H9 (cell line): ENCODE measurements around the gene C20orf96. TPM values are rescaled to one million over a fixed set of nuclear protein-coding genes. Genes with fewer than 3 reads are reported as not detected.

ENCODE experiments used
- DNase-seq: peaks from one replicate; pipeline ENCODE4 v3.0.0-alpha.2; 2017
- H2AFZ ChIP-seq: one replicate; pipeline ENCODE4 v1.6.1; 2013; ENCODE audit warnings: mild to moderate bottlenecking, low read length, control low read depth, moderate library complexity
- H2AK5ac ChIP-seq: 2 replicates; pipeline ENCODE4 v1.6.1; 2013; ENCODE audit warnings: low read length, control low read depth, mixed read lengths; ENCODE audit not compliant: insufficient read length
- H2BK120ac ChIP-seq: one replicate; pipeline ENCODE4 v1.6.1; 2013; ENCODE audit warnings: low read depth, mild to moderate bottlenecking, low read length, control low read depth, inconsistent platforms; ENCODE audit not compliant: poor library complexity, severe bottlenecking
- H2BK12ac ChIP-seq: 2 replicates; pipeline ENCODE4 v1.6.1; 2013; ENCODE audit warnings: low read length, control low read depth, mixed read lengths, low read depth; ENCODE audit not compliant: insufficient read length
- H2BK15ac ChIP-seq: 2 replicates; pipeline ENCODE4 v1.6.1; 2013; ENCODE audit warnings: low read depth, low read length, control low read depth
- H2BK20ac ChIP-seq: one replicate; pipeline ENCODE4 v1.6.1; 2013; ENCODE audit warnings: low read depth, mild to moderate bottlenecking, low read length, control low read depth, inconsistent platforms; ENCODE audit not compliant: poor library complexity, severe bottlenecking
- H2BK5ac ChIP-seq: 2 replicates; pipeline ENCODE4 v1.6.1; 2013; ENCODE audit warnings: low read length, control low read depth, mixed read lengths; ENCODE audit not compliant: insufficient read length
- H3K14ac ChIP-seq: 2 replicates; pipeline ENCODE4 v1.6.1; 2013; ENCODE audit warnings: low read length, control low read depth; ENCODE audit not compliant: insufficient read depth
- H3K18ac ChIP-seq: 2 replicates; pipeline ENCODE4 v1.6.1; 2013; ENCODE audit warnings: low read depth, mild to moderate bottlenecking, mixed read lengths, low read length, control low read depth; ENCODE audit not compliant: insufficient read length
- H3K23ac ChIP-seq: 2 replicates; pipeline ENCODE4 v1.6.1; 2013; ENCODE audit warnings: low read length, control low read depth, mixed read lengths, low read depth; ENCODE audit not compliant: insufficient read length
- H3K23me2 ChIP-seq: 2 replicates; pipeline ENCODE4 v1.6.1; 2013; ENCODE audit warnings: low read depth, mild to moderate bottlenecking, mixed read lengths, low read length, control low read depth; ENCODE audit not compliant: insufficient read length, poor library complexity, severe bottlenecking
- H3K27ac ChIP-seq: 2 replicates; pipeline ENCODE4 v1.5.1; 2013; ENCODE audit warnings: low read length, control low read depth, mixed read lengths, low read depth; ENCODE audit not compliant: insufficient read length
- H3K27me3 ChIP-seq: 2 replicates; pipeline ENCODE4 v1.6.1; 2013; ENCODE audit warnings: low read length, control low read depth, inconsistent platforms; ENCODE audit not compliant: insufficient read depth
- H3K4ac ChIP-seq: 2 replicates; pipeline ENCODE4 v1.6.1; 2013; ENCODE audit warnings: low read depth, mild to moderate bottlenecking, control low read depth, inconsistent platforms, low read length, moderate library complexity
- H3K4me1 ChIP-seq: 2 replicates; pipeline ENCODE4 v1.6.1; 2013; ENCODE audit warnings: low read length, control low read depth, inconsistent platforms; ENCODE audit not compliant: insufficient read depth
- H3K4me2 ChIP-seq: 2 replicates; pipeline ENCODE4 v1.6.1; 2013; ENCODE audit warnings: low read length, control low read depth, mixed read lengths; ENCODE audit not compliant: insufficient read length, insufficient read depth
- H3K56ac ChIP-seq: 2 replicates; pipeline ENCODE4 v1.6.1; 2013; ENCODE audit warnings: low read depth, mild to moderate bottlenecking, mixed read lengths, low read length, control low read depth; ENCODE audit not compliant: insufficient read length
- H3K79me1 ChIP-seq: 2 replicates; pipeline ENCODE4 v1.6.1; 2013; ENCODE audit warnings: low read depth, mild to moderate bottlenecking, moderate library complexity, low read length, control low read depth, inconsistent platforms; ENCODE audit not compliant: insufficient read depth, poor library complexity, severe bottlenecking
- H3K79me2 ChIP-seq: 2 replicates; pipeline ENCODE4 v1.6.1; 2013; ENCODE audit warnings: low read length, control low read depth, inconsistent platforms; ENCODE audit not compliant: insufficient read depth
- H3K9ac ChIP-seq: 2 replicates; pipeline ENCODE4 v1.6.1; 2013; ENCODE audit warnings: low read length, control low read depth, mixed read lengths; ENCODE audit not compliant: insufficient read length; ENCODE audit errors: extremely low read depth
- H3K9me3 ChIP-seq: one replicate; pipeline ENCODE4 v1.6.1; 2013; ENCODE audit warnings: low read depth, low read length, inconsistent platforms; ENCODE audit not compliant: control insufficient read depth
- H3T11ph ChIP-seq: one replicate; pipeline ENCODE4 v1.6.1; 2013; ENCODE audit warnings: mild to moderate bottlenecking, low read length, control low read depth, inconsistent platforms
- H4K20me1 ChIP-seq: one replicate; pipeline ENCODE4 v1.6.1; 2013; ENCODE audit not compliant: control insufficient read depth, insufficient read length, insufficient read depth
- H4K5ac ChIP-seq: 2 replicates; pipeline ENCODE4 v1.6.1; 2013; ENCODE audit warnings: low read depth, mild to moderate bottlenecking, mixed read lengths, low read length, control low read depth; ENCODE audit not compliant: insufficient read length
- H4K8ac ChIP-seq: replicated peaks from 2 replicates; pipeline ENCODE4 v1.6.1; 2013; ENCODE audit warnings: low read length, control low read depth, mixed read lengths, low read depth; ENCODE audit not compliant: insufficient read length
- H4K91ac ChIP-seq: 2 replicates; pipeline ENCODE4 v1.6.1; 2013; ENCODE audit warnings: low read depth, mild to moderate bottlenecking, moderate library complexity, mixed read lengths, low read length, control low read depth; ENCODE audit not compliant: insufficient read length
- H3K27ac Mint-ChIP-seq, 3 experiments: 2 replicates in 2 of 3; 3 replicates in 1 of 3; pipeline ENCODE4 v1.8.0; 2020 to 2021; ENCODE audit warnings: mixed read lengths in 3 of 3, mild to moderate bottlenecking in 1 of 3, moderate library complexity in 1 of 3
- H3K27me3 Mint-ChIP-seq: 2 replicates; pipeline ENCODE4 v1.8.0; 2021; ENCODE audit warnings: low read depth, mild to moderate bottlenecking, moderate library complexity, mixed read lengths
- H3K36me3 Mint-ChIP-seq, 3 experiments: 2 replicates in 2 of 3; 3 replicates in 1 of 3; pipeline ENCODE4 v1.8.0; 2020 to 2021; ENCODE audit warnings: low read depth in 3 of 3, mixed read lengths in 3 of 3; ENCODE audit not compliant: insufficient read depth in 1 of 3
- H3K4me1 Mint-ChIP-seq, 2 experiments: 2 replicates each; pipeline ENCODE4 v1.8.0; 2020; ENCODE audit warnings: mixed read lengths in 2 of 2
- H3K4me3 Mint-ChIP-seq, 2 experiments: 2 replicates in 1 of 2; 3 replicates in 1 of 2; pipeline ENCODE4 v1.8.0; 2020 to 2021; ENCODE audit warnings: mild to moderate bottlenecking in 2 of 2, mixed read lengths in 2 of 2, moderate library complexity in 1 of 2
- H3K9me3 Mint-ChIP-seq, 2 experiments: 2 replicates in 1 of 2; 3 replicates in 1 of 2; pipeline ENCODE4 v1.8.0; 2020; ENCODE audit warnings: mild to moderate bottlenecking in 2 of 2, mixed read lengths in 2 of 2, moderate library complexity in 1 of 2
- CTCF ChIP-seq: fragments of 200-600 bp; sonication (generic); conservative IDR thresholded peaks from 3 replicates; pipeline ENCODE4 v1.8.0; 2021; ENCODE audit warnings: antibody characterized with exemption, mild to moderate bottlenecking
- WGBS: extraction: QIAGEN DNeasy Blood & Tissue Kit; methylation state at CpG from one replicate; pipeline ENCODE4 v1.1.7; 2013; ENCODE audit warnings: missing lambda C conversion rate, low lambda C conversion rate, mixed read lengths; ENCODE audit not compliant: insufficient read length; ENCODE audit errors: extremely low coverage; 5-methylcytosine and 5-hydroxymethylcytosine counted together
- total RNA-seq: library from RNA; stranded (reverse); gene quantifications from 2 replicates; pipeline ENCODE4 v1.2.1, GENCODE V29; 2021

The C20orf96 gene
- total RNA-seq, 1 experiment from 2014 or later: 14.5 TPM

- DNase-seq: no peak
- H3K23ac ChIP-seq: no peak overlapping the region
- H3K79me1 ChIP-seq: no peaks in the 10 kb centered on the region
- peaks cover 2% of the 10 kb centered on the region for H4K20me1 ChIP-seq
- no peak overlapping the region for H3K27ac ChIP-seq
- H3K27me3 ChIP-seq: peaks cover 34% of the 10 kb centered on the region
- H3K9ac ChIP-seq: no peak overlapping the region
- H3K23me2 ChIP-seq: no peaks in the 10 kb centered on the region
- no peaks in the 10 kb centered on the region for H3K9me3 ChIP-seq
- H2BK12ac ChIP-seq: no peak overlapping the region
- no CpG with 5 or more reads among the region's 8 CpGs for WGBS
- no peaks in the 10 kb centered on the region for H3K36me3 Mint-ChIP-seq
- peak; percentile 19; the same call in 2 of the 3 replicates for TF ChIP-seq CTCF
- no peaks in the 10 kb centered on the region for H3K4me1 ChIP-seq
- H3K4me1 Mint-ChIP-seq: peaks cover 0 to 2% of the 10 kb centered on the region in 2 experiments; a peak in 2 of 4 replicates
- no peak overlapping the region for H4K8ac ChIP-seq
- no peak overlapping the region for H2BK5ac ChIP-seq
- H3K56ac ChIP-seq: no peak overlapping the region
- H3K14ac ChIP-seq: no peak overlapping the region
- no peak overlapping the region for H3K4me2 ChIP-seq
- no peak overlapping the region for H3K27ac Mint-ChIP-seq
- H2AK5ac ChIP-seq: no peak overlapping the region
- no peak overlapping the region for H3K18ac ChIP-seq
- H3T11ph ChIP-seq: no peak overlapping the region
- no peaks in the 10 kb centered on the region for H3K9me3 Mint-ChIP-seq
- H2AFZ ChIP-seq: no peak overlapping the region
- H3K27me3 Mint-ChIP-seq: peaks cover 96% of the 10 kb centered on the region
- no peak overlapping the region for H3K4me3 Mint-ChIP-seq
- no peaks in the 10 kb centered on the region for H3K79me2 ChIP-seq
- H3K4ac ChIP-seq: no peak overlapping the region
- no peak overlapping the region for H4K5ac ChIP-seq
- no peak overlapping the region for H2BK15ac ChIP-seq
- no peak overlapping the region for H4K91ac ChIP-seq
- no peak overlapping the region for H2BK20ac ChIP-seq
- no peak overlapping the region for H2BK120ac ChIP-seq
These were observed 31.6 kb downstream of the C20orf96 start for GRCh38 chr20:258963-259362.
